HG02642 (cell line): ENCODE results near the gene GRK2.
"Not testable (repeated sequence)": the region's sequence is repeated elsewhere in the genome, so short reads cannot be mapped to it uniquely, and the experiment has no call there.

ENCODE experiments used
- ATAC-seq: cut with Tn5 transposase; IDR thresholded peaks from one replicate; pipeline ENCODE4 v1.9.1; 2021; ENCODE audit warnings: mild to moderate bottlenecking; ENCODE audit not compliant: unreplicated experiment, poor library complexity

The GRK2 gene

DNA sequence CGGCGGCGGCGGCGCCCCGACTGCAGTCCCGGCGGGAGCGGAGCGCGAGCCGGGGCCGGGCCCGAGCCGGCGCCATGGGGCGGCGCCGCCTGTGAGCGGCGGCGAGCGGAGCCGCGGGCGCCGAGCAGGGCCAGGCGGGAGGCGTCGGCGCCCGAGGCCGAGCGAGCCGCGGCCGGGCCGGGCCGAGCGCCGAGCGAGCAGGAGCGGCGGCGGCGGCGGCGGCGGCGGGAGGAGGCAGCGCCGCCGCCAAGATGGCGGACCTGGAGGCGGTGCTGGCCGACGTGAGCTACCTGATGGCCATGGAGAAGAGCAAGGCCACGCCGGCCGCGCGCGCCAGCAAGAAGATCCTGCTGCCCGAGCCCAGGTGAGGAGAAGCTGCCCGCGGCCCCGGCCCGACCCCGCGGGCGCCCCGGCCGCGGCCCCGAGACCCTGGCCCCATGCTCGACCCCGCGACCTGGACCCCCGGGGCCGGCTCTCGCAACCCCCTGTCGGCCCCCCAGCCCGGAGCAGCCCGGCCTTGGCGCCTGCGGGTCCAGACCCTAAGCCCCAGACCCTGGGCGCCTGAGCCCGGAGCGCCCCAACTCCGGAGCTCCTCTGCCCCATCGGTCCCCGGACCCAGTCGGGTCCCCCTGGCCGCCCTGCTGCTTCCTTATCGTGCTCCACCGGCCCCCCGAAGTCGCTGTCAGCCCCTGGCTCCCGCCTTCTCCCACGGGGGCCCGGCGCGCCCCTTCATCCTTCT is at the start of gene GRK2:
GRK2 (plus strand) TSS at position 25 of the 739 bp plus-strand sequence; CDS start at position 252, 227 bp downstream.
- ATAC-seq: peak; percentile 21

DNA sequence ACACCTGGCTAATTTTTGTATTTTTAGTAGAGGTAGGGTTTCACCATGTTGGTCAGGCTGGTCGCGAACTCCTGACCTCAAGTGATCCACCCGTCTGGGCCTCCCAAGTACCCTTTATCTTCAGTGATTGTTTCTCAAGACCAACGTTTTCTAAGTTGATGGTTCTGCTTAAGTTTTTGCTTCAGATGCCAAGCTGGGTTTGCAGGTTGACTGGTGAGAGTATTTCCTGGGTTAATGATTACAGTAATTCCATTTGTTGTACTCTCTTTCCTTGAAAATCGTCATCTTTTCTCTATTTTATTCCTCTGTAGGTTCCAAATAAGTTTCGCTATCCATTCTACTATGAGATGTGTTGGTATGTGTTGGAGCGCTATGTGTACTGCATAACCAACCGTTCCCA is 38.5 kb upstream of the GRK2 start:
- ATAC-seq: no peak

DNA sequence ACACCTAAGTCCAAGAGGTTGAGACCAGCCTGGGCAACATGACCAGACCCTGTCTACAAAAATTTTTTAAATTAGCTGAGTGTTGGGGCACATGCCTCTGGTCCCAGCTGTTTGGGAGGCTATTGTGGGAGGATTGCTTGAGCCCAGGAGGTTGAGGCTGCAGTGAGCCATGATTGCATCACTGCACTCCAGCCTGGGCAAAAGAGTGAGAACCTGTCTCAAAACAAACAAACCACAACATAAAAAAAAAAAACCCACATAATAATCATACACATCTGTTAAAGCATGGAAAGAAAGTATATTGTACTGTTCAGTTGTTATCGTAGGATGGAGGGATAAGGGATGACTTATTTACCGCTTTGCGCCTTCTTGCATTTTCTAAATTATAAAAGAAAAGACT is 35.9 kb upstream of the GRK2 start:
- ATAC-seq: no peak

DNA sequence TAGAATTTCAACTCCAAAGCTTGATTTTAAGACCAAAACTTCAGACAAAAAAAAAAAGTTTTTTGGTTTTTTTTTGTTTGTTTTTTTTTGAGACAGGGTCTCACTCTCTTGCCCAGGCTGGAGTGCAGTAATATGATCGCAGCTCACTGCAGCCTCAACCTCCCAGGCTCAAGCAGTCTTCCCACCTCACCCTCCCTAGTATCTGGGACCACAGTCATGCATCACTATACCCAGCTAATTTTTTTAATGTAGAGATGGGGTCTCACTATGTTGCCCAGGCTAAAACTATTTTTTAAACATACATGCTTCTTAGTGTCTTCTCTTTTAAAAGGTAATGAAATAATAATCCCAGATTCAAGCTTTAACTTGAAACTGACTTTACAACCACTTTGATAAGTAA is 35.4 kb upstream of the GRK2 start:
- ATAC-seq: no peak

- ATAC-seq: no peak
Measured at GRCh38 chr11:67233584-67234190, 32.6 kb upstream of the GRK2 start.

GRCh38 chr11:67234571-67234970 is 31.7 kb upstream of the GRK2 start:
- ATAC-seq: not testable (repeated sequence)

DNA sequence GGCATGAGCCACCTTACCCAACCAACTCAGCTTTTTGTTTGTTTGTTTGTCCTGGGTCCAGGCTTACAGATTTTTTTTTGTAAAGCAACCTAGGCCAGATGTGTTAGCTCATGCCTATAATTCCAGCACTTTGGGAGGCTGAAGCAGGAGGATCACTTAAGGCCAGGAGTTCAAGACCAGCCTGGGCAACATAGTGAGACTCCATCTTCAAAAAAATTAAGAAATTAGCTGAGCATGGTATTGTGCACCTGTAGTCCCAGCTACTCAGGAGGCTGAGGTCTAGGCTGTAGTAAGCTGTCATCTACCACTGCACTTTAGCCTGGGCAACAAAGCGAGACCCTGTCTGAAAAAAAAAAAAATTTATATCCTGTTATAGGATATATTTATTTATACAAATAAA is 28.7 kb upstream of the GRK2 start:
- ATAC-seq: no peak

DNA sequence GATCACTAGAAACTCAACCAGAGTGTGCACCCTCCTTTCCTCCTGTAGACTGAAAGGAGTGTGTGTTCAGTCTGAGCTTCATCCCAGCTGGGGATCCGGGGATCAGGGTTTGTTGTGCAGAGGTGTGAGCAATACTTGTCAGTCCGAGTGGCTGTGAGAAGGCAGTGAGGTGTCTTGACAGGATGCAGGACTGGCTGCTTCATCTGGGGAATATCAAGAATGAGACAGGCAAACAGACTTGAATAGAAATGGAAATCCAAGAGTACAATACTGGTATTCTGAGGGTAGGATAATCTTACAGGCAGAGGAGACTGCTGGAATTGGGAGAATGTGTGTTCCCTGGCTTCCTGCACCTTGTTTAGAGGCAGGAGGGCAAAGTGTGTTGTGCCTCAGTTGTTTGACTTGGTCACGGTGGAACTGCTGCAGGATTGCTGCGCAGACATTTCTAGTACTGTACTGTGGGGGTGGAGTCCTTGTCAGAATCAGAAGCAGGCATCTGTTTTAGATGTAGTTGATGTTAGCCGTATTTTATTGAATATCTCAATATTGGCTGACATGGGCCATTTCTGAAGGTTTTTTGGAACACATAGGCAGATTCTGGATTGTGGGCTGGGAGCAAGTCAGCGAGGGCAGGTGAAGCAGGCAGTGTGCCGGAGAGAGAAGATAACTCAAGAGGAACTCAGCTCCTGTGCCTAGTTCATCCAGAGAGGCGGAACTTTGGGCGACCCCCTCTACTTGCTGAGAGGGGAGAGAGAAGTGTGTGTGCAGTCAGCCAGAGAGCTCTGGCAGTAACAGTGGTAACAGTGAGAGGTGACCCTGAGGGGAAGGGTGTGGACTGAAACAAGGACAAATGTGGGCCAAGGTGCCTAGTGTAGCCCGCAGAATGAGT is 27.1 kb upstream of the GRK2 start:
- ATAC-seq: no peak

DNA sequence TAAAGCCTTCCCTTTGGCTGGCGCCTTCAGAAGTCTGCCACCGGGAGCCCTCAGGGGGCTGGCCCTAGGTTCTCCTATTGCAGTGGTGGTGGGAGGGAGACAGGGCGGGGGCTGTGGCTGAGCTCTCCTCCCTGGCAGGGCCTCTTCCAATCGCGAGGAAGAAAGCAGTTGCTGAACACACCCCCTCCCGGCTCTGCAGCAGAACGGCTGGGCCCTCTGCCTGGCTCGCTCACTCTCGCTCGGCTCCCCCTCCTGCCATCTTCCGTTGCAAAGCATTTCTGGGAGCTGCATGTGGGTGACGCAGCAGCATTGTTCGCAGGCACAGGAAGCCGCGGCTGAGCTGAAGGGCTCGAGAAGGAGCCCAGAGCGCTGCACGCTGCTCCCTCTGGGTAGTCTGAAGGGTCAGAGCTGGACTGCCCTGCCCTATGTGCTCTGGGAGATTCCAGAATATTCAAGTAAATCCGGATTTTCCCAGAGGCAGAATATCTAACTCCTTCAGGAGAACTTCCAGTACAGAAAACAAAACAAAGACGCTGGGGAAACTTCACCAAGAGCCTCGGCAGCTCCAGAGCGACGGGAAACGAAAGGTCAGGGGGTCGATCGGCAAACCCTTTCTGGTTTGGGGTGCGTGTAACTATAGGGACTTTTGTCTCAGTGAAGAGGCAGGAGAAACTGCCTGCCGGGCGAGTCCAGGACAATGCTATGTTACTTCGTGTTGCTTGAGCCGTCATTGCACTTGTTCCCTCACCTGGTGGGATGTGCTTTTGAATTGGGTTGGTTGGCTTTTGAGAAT is 26.3 kb upstream of the GRK2 start:
- ATAC-seq: peak; percentile 90

DNA sequence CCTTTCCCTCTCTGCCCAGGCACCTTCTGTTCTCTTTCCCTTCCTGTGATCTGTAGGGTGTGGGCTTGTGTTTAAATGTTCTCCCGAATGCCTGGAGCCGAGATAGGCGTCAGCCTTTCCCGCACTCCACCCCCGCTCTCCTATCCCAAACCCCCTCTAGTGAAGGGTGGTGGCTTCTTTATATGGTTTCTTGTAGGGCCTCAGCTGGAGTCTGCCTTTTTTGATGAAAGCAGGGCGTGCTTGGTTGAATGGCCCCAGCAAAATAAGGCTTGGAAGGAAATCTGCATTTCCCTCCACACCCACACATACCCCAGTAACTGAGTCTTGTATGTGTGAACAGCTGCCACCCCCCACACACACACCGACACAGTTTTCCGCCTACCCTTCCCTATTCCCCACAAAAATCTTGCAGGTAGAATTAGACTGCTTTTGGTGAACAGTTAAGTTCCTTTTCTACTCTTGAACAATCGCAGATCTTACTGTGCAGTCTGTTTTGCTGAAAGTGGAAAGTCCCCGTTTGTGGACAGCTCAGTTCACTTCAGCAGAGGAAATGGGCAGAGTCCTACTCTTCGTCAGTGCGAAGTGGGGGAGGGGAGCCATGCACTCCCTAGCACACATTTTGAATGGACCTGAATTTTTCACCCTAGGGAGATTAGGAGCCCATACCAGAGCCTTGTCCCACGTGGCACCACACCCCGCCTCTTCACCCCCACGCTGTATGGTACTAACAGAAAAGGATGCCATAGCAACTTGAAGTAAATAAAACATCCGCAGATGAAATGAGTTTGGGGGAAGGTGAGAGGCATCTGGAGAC is 25.5 kb upstream of the GRK2 start:
- peak; percentile 29 for ATAC-seq

DNA sequence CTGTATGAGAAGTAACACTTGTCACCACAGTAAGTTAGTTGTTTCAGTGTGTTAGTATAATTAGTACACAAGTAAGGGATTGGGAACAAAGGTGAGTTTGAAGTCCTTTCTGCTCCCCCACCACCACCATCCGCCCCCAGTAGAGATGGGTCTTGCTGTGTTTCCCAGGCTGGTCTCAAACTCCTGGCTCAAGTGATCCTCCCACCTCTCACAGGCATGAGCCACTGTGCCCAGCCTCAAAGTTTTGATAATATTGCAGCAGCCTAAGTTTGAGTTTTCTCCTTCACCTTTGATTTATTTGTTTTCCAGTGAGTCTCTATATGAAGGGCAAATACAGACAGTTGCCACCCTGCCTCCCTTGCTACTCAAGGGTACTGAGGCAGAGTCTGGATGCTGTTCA is 23.7 kb upstream of the GRK2 start:
- ATAC-seq: no peak

GRCh38 chr11:67243051-67243450 is 23.2 kb upstream of the GRK2 start:
- no peak for ATAC-seq

GRCh38 chr11:67245046-67245445 is 21.2 kb upstream of the GRK2 start:
- no peak for ATAC-seq

DNA sequence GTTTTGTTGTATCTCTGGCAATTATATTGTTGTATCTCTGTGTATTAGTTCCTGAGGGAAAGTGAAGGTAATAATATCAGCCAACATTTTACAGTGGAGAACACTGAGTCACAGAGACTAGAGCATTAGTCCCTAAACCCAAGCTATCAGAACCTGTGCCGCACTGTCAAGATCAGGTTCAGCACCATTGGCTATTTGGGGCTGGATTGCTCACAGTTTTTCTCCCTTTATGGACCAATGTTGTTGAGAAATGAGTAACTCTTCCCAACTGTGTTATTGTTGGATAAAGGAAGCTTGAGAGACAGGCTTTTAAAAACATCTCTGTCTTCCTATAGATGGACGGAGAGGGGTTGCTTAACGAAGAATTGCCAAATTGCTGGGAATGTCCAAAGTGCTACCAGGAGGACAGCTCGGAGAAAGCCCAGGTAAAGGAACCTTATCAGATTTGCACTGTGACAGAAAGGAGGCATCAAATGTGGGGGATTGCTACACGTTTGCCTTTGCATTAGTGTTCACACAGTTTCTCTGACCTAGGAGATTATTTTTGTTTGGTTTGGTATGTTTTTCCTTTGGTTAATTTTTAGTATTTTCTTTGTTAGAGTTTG is 18.2 kb upstream of the GRK2 start:
- no peak for ATAC-seq

DNA sequence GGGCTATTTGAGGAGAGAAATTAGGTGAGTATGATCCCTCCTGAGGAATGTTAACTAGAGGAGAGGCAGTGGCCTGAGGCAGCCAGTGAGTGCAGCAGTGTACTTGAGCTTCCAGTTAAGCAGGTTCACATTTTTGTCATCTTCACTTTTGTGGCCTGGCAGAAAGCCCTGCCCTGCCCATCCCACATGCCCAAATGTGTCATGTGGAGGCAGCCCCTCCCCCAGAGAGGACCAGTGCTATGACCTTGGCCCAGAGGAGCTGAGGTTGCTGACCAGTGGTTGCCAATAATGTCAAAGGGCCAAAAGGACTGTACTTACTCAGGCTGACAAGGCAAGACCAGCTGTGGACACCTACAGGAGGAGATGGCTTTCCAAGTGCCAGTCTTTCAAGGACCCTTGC is 17.6 kb upstream of the GRK2 start:
- no peak for ATAC-seq

DNA sequence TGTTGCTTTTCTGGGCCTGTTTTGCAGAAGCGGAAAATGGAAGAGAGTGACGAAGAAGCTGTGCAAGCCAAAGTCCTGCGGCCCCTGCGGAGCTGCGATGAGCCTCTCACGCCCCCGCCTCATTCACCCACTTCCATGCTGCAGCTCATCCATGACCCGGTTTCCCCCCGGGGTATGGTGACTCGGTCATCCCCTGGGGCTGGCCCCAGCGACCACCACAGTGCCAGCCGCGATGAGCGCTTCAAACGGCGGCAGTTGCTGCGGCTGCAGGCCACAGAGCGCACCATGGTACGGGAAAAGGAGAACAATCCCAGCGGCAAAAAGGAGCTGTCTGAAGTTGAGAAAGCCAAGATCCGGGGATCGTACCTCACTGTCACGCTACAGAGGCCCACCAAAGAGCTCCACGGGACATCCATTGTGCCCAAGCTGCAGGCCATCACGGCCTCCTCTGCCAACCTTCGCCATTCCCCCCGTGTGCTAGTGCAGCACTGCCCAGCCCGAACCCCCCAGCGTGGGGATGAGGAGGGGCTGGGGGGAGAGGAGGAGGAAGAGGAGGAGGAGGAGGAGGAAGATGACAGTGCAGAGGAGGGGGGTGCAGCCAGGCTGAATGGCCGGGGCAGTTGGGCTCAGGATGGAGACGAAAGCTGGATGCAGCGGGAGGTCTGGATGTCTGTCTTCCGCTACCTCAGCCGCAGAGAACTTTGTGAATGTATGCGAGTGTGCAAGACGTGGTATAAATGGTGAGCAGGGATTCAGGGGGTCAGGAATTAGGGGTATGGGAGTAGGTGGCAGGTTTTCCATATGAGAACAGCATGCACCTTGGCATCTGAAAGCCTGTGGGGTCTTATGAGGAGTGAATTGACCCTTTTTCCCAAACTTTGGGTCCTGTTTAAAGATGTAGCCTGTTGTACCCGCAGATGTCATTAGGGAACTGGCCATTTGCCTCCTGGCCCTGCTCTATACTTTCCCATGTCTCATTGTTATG is 15.9 kb upstream of the GRK2 start:
- ATAC-seq: no peak

- ATAC-seq: no peak
Measured at GRCh38 chr11:67251841-67252240, 14.4 kb upstream of the GRK2 start.

DNA sequence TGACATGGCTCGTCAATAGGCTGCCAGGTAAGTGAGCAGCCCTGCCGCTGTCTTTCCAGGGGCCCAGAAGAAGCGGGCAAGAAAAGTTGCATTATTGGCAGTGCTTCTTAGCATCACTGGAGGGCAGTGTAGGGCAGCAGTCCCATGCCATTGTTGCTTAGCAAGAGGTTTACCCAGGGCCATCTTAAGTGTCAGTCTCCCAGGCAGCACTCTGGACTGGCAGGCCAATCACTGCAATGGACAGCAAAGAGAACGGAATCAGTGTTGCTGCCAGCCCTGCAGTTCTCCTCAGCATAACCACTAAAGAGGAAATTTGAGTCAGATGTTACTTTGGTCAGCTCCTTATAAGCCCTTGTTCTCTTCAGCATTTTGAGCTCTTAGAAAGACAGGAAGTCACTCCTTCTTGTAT is 13.4 kb upstream of the GRK2 start:
- no peak for ATAC-seq
